Hematopoietic multipotent progenitor cell treated with erythropoietin and hydrocortisone succinate and interleukin-3 and kit ligand, for 6 days (in vitro differentiated cells): ENCODE data around the gene C7orf57.
"Not testable (repeated sequence)": the region's sequence is repeated elsewhere in the genome, so short reads cannot be mapped to it uniquely, and the experiment has no call there.

Source experiments
- DNase-seq: peaks from one replicate; pipeline ENCODE4 v3.0.0-alpha.2; 2015

C7orf57 gene

DNA sequence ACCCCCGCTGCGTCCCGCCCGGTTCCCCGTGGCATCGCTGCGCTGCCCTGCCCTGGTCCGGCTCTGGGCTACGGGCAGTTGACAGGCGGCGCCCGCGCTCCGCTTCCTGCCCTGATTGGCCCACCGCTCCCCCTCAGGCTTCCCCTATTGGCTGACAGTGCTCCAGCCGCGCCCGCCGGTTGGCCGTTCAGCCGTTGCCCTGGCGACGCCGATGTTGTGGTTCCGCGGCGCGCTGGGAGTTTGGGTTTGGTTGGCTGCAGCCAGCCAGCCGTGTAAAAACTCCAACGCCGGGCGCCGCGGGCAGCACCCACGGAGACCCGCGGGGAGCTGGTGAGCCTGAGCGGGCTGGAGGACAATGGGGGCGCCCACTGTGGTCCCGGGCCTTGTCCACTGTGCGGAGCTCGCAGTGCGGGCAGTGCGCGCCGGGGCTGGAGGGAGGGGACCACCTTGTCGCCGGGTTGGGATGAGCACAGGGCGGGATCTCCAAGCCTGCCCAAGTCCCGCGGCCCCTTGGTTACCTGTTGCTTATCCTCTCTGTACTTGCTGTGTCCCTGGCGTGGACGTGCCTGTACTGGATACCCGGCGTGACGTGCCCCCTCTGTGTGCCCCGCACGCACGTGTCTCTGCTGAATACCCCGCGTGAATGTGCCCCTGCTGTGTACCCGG lies at the start of gene C7orf57:
C7orf57 (plus strand) TSS at position 243 of the 666 bp plus-strand sequence. CDS start 766 bp downstream, outside the sequence.
- DNase-seq, result peak; percentile 78

GRCh38 chr7:47988496-47989386 lies 46.6 kb upstream of the C7orf57 start:
- peak; percentile 55 for DNase-seq

DNA sequence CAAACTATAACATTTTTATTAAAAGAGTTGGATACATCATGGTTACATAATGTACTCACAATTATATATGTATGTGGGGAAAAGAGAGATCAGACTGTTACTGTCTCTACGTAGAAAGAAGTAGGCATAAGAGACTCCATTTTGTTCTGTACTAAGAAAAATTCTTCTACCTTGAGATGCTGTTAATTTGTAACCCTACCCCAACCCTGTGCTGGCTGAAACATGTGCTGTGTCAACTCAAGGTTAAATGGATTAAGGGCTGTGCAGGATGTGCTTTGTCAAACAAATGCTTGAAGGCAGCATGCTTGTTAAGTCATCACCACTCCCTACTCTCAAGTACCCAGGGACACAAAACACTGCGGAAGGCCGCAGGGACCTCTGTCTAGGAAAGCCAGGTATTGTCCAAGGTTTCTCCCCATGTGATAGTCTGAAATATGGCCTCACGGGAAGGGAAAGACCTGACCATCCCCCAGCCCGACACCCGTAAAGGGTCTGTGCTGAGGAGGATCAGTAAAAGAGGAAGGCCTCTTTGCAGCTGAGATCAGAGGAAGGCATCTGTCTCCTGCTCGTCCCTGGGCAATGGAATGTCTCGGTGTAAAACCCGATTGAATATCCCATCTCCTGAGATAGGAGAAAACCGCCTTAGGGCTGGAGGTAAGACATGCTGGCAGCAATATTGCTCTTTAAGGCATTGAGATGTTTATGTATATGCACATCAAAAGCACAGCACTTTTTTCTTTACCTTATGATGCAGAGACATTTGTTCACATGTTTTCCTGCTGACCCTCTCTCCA lies 45.5 kb upstream of the C7orf57 start:
- DNase-seq, result not testable (repeated sequence)

GRCh38 chr7:47990592-47990991 lies 44.8 kb upstream of the C7orf57 start:
- no peak for DNase-seq

DNA sequence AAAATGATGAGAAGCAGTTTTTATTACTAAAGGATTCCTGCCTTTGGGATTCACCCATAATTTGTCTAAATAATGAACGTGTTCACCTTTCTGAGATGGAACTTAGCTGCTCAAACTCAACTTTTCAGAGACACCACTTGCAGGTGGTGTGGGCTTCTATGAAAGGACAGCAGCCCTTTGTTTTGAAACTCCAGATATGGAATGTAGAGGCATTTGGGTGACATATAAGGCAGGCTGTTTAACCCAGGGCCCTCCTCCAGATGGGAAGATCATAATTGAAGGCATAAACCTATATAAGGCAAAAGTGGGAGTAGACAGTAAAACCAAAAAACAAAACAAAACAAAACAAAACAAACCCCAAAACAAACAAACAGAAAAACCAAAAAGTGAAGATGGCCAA lies 44.1 kb upstream of the C7orf57 start:
- peak; percentile 26 for DNase-seq

DNA sequence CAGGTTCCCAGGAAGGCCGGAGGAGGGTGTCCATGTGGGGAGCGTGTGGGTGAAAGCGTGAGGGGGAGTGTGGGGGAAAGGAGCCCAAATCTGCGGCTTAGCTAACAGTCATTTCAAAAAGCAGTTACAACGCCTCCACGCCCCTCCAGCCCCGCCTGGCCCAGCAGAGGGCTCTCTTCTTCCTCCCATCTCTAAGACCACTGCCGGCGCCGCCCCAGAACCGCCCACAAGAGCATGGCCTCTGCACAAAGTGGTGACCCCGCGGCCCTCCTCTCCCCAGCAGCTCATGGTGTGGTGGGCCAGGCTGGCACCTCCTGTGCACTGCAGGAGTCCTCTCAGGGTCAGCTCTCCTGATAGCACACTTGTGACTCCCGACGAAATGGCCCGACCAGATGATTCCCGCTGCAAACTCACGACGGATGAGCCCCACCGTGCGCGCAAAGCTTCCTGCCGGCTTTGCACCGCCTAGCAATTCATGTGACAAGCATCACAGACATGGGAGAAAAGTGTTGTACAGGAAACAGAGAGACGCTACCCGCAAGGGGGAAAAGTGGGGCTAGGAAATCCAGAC lies 43.5 kb upstream of the C7orf57 start:
- DNase-seq, result peak; percentile 94

DNA sequence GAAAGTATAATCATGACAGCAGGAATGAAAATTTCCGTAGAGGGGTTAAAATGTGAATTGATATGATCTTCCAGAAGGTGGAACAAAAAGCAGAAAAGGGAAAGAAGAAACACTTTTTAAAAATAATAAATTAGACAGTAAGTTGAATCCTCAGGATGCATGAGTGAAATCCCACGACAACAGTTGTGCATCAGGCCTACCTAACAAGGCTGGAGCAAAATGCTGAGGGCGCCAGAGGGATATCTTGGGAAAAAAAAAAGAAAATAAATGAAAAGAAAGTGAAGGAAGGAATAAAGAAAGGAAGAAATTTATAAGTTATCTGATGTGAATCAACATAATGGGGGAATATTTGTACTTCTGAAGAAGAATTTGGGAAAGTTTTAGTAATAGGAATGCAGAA lies 42.9 kb upstream of the C7orf57 start:
- peak; percentile 9 for DNase-seq

- no peak for DNase-seq
These were observed 35.9 kb upstream of the C7orf57 start for GRCh38 chr7:47999413-47999812.

DNA sequence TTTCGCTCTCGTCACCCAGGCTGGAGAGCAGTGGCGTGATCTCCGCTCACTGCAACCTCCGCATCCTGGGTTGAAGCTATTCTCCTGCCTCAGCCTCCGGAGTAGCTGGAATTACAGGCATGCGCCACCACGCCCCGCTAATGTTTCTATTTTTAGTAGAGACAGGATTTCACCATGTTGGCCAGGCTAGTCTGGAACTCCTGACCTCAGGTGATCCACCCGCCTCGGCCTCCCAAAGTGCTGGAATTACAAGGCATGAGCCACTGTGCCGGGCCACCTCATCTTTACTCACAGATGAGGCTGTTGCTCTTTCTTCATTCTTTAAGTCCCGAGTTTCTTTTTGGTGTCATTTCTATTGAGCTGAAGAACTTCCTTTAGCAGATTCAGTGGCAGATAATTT lies 35.2 kb upstream of the C7orf57 start:
- DNase-seq, result not testable (repeated sequence)

- DNase-seq, result no peak
These were observed 31.3 kb upstream of the C7orf57 start for GRCh38 chr7:48004032-48004431.

- DNase-seq, result no peak
These were observed 30.7 kb upstream of the C7orf57 start for GRCh38 chr7:48004638-48005037.

DNA sequence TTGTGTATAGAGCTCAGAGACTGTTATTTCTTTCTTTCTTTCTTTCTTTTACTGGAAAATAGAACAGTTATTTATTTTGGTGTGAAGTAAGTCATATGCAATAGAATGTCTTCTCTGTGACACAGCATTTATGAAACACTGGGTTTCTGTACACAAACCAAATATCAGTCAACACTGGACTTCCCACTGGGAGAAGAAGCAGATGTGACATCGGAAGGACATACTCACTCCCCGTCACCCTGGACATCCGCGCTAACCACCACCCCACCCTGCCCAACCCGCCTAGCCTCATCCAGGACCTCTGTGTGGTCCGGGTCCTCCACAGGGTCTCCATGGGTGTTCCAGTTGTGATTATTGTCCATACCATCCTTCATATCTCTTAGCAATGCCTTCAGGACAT lies 28.5 kb upstream of the C7orf57 start:
- DNase-seq, result no peak

DNA sequence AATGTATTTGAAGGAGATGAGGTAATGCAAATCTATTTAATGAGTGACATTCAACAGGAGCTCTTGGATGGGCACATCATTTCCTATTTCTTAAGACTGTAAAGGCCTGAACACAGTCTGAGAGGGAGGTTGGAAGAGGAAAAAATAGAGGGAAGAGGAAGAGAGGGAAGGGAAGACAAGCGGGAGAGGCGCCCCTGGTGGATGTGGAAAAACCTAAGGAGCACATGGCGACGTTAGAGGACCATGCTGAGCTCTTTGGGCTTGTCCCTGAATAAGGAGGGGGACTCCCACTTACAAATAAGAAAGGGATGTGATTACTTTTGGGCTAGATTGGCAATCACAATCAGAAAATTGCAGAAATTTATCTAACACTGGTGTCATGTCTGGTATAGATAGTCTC lies 26.1 kb upstream of the C7orf57 start:
- no peak for DNase-seq

GRCh38 chr7:48009954-48010353 lies 25.4 kb upstream of the C7orf57 start:
- DNase-seq, result no peak

GRCh38 chr7:48011323-48011722 lies 24.0 kb upstream of the C7orf57 start:
- no peak for DNase-seq

- DNase-seq, result no peak
These were observed 23.4 kb upstream of the C7orf57 start for GRCh38 chr7:48011951-48012350.

DNA sequence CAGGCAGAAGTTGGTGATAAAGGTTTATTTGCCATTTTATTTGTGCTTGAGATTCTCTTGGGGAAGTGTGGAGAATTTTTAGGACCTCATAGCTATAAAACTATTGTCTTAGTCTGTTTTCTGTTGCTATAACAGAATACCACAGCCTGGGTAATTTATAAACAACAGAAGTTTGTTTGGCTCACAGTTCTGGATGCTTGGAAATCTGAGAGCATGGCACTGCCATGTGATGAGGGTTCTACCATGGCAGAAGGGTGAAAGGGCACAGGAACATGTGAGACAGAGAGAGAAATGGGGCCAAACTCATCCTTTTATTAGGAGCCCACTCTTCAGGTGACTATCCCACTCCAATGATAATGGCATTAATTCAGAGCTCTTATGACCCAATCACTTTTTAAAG lies 18.7 kb upstream of the C7orf57 start:
- no peak for DNase-seq

DNA sequence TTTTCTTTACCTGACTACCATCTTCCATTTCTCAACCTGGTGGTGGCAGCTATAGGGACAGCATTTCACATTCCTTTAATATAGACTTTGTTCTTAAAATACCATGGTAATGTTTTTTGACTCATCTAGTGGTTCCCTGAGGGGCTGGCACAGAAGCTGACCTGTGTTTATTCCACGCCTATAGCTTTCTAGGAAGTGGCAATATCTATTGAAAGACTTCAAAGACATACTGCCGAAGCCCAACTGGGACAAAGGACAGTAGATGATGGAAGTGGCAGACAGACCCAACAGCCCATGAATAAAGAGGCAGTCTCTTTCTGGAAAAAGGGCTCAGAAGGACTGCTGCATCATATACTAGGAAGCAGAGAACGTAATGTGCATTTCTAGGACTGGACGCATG lies 17.7 kb upstream of the C7orf57 start:
- DNase-seq, result no peak

DNA sequence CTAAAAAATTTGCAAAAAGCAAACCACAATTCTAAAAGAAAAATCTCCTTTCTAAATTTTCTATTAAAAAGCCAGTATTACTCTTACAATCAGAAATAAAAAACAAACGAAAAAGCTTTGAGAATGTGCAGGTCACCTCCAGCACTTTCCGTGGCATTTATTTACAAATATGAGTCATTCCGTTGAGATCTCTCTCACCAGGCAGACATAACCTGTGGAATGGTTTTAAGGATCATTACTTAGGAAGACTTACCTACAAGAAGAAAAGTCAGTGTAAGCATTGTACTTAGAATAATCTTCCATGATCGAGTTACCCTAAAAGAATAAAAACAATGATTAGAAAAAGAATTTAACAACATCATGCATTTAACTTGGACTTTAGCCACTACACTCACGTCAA lies 9.7 kb upstream of the C7orf57 start:
- no peak for DNase-seq

- no peak for DNase-seq
These were observed 6.4 kb upstream of the C7orf57 start, which contains the start of gene SUN3 for GRCh38 chr7:48028938-48029337. SUN3 (minus strand) TSS chr7:48029107; CDS start chr7:48028938, 169 bp downstream.

DNA sequence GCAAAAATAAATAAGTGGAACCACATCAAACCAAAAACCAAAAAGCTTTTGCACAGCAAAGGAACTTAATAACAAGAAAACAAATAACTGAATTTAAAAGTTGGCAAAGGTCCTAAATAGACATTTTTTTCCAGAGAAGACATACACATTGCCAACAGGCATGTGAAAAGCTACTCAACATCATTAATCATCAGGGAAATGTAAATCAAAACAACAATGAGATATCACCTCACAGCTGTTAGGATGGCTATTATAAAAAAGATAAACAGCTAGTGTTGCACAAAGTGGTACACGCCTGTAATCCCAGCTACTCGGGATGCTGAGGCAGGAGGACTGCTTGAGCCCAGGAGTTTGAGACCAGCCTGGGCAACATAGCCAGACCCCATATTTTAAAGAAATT lies 4.2 kb upstream of the C7orf57 start:
- no peak for DNase-seq

DNA sequence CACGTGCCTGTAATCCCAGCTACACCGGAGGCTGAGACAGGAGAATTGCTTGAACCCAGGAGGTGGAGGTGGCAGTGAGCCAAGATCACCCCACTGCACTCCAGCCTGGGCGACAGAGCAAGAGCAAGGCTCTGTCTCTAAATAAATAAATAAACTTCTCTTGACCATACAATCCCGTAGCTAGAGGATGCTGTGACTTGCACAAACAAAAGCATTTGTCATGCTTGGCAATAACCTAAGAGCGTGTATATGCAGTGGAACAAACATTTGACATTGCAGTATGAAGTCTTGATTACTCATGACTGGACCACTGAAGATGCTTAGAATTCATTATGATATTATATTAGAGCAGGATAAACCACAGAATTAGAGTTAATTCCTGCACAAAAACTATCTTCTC lies 1.4 kb upstream of the C7orf57 start:
- no peak for DNase-seq

DNA sequence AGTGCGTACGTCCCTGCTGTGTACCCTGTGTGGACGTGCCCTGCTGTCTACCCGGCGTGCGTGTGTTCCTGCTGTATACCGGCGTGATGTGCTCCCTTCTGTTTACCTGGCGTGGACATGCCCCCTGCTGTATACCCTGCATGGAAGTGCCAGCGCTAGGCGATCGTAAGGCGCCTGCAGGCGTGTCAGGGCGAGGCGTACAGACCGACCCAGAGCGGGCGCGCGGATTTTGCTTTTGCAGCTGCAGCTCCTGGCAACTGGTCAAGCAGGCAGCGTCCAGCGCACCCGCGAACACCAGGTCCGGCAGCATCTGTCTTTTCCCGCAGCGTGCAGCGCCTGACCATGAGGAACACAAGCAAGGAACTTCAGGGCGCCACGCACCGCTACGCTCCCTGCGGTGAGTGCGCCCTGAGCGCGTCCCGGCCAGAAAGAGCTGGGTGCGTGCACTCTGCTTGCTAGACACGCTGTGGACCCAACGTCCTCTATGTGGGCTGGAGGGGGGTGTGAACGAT lies 680 bp downstream of the C7orf57 start:
- DNase-seq, result no peak
